HG02840 (cell line): Measurements from ENCODE around the gene RAE1.

Experiments
- ATAC-seq: cut with Tn5 transposase; IDR thresholded peaks from one replicate; pipeline ENCODE4 v1.9.1; 2021; ENCODE audit warnings: mild to moderate bottlenecking, moderate library complexity, moderate number of reproducible peaks; ENCODE audit not compliant: unreplicated experiment, low FRiP score

Gene RAE1

GRCh38 chr20:57384953-57385761 is 34.1 kb downstream of the RAE1 start:
- ATAC-seq: no peak

GRCh38 chr20:57385940-57386339 is 34.9 kb downstream of the RAE1 start:
- no peak for ATAC-seq

GRCh38 chr20:57386762-57387161 is 35.7 kb downstream of the RAE1 start:
- ATAC-seq: no peak

GRCh38 chr20:57387463-57387862 is 36.4 kb downstream of the RAE1 start:
- ATAC-seq: no peak

- no peak for ATAC-seq
Observed at GRCh38 chr20:57387945-57388371, 36.9 kb downstream of the RAE1 start.

GRCh38 chr20:57388953-57389694 is 38.1 kb downstream of the RAE1 start:
- no peak for ATAC-seq

- no peak for ATAC-seq
Observed at GRCh38 chr20:57389695-57390603, 38.9 kb downstream of the RAE1 start.

- peak; percentile 54 for ATAC-seq
Observed at GRCh38 chr20:57390604-57391438, 39.8 kb downstream of the RAE1 start, which contains the start of gene RBM38. TSS of gene RBM38 (plus strand) at chr20:57391396. CDS start at chr20:57391582, 186 bp downstream.

DNA sequence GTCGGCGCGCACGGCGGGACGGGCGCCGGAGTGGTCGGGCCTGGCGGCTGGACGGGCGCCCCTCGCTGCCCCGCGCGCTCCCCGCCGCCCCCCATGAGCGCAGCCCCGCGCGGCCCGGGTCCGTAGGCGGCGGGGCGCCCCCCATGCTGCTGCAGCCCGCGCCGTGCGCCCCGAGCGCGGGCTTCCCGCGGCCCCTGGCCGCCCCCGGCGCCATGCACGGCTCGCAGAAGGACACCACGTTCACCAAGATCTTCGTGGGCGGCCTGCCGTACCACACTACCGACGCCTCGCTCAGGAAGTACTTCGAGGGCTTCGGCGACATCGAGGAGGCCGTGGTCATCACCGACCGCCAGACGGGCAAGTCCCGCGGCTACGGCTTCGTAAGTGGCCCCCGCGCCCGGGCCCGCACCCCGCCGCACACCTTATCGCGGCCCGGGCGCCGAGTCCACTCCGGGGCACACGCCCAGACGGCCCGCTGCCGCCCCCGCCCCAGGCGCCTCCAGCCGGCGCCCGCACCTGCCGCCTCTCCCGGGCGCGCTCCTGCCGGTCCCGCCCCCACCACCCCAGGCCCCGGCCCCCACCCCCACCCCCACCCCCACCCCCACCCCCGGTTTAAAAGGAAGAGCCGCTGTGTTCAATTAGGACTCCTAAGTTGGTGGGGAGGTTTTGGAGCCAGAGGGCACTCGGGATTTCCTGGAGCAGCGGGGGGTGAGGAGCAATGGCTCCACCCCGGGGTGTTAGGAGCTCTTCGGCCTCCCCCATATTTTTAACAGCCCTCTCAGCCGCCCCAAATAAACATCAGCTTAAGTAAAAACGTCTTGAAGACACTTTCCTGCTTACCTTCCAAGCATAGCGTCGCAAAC is 40.6 kb downstream of the RAE1 start:
- ATAC-seq: peak; percentile 8

DNA sequence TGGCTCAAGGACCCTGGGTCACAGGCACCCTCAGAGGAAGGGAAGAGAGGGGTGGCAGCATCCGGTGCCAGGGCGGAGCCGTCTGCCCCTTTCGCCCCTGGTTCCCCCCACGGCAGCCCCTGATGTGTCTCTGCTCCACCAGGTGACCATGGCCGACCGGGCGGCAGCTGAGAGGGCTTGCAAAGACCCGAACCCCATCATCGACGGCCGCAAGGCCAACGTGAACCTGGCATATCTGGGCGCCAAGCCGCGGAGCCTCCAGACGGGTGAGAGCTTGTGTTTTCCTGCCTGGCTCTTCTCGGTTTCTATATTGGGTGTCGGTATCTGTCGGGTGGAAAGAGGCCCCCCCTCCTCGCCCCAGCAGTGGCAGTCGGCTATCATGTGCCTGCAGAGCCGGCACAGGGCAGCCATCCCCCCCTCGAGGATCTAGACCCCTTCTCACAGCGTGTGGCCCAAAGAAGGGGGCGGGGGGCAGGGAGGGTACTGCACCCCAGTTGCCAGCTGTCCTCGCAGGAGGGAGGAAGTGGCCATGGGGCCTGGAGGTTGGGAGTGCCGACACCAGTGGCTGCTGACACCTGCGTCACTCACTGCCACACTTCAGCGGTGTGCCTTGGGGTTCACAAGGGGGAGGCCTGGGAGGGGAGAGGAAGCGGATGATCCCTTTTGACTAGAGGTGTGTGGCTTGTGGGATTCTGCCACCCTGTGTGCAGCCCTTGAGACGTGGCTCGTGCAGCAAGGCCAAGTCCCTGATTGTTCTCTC is 41.6 kb downstream of the RAE1 start:
- no peak for ATAC-seq

- no peak for ATAC-seq
Observed at GRCh38 chr20:57393321-57394120, 42.5 kb downstream of the RAE1 start.

GRCh38 chr20:57394121-57395082 is 43.3 kb downstream of the RAE1 start:
- ATAC-seq: no peak

DNA sequence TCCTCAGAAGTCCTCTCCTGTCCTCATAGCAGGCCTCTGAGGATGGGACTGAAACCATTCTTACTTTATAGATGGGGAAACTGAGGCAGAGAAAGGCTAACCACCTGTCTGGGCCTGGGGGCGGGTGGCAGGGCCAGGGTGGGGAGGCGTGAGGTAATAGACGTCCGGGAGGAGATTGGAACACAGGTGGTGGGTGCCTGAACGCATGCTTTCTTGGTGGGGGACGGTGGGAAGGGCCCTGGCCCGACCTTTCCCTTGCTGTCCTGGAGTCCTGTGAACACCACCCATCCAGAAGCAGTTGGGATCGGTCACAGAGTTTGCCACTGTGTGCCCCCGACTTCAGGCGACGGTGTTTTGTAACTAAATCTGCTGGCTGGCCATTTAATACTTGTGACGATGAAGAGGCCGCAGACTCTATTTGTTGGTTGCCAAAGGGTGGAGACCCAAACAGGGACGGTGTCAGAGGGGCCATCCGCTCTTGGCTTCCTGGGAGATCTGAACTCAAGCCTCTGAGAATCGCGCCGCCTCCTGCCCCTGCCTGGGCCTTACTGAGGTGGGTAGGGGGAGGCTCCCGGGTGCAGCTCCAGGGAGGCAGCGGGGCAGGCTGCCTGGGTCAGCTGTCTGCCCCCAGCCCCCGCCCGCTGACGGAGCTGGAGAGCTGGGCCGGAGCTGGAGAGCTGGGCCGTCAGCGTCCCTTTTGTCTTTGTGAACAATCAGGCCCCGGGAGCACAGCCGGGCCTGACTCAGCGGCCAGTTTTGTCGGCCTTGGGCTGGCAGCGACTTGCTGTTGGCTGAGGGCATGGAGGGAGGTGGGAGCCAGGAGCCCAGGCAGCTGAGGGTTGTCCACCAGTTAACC is 44.3 kb downstream of the RAE1 start:
- ATAC-seq: no peak

DNA sequence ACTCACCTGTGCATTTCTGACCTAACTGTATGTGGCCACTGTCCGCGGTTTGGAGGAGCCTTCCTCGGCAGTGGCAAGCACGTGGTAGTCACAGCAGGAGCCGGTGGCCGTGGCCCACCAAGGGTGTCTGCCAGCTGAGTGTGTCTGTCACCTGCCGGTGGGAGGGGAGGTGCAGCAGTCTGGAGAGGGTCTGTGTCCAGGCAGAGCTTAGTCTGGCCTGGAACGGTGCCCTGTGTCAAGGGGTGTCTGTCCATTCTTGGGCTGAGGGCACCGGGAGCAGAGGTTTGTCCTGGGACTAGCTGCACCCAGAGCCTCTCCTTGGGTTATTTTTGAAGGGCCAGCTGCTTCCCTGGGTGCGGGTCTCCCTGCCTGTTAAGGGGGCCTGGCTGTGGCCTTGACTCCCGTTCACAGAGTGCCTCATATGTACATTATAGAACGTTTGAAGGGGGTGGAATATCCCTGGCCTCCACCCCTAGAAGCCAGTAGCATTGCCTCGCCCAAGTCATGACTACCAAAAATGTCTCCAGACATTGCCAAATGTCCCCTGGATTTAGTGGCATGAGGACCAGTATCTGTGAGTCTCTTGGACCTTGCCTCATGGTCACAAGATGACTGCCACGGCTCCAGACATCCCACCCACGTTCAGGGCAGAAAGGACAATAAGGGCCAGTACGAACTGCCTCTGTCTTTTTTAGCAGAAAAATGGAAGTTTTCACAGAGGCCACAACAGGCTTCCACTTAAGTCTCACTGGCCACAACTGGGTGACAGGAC is 45.3 kb downstream of the RAE1 start:
- no peak for ATAC-seq
